Calu3 (cell line): Measurements from ENCODE around the gene VTA1. TPM values are rescaled to one million over a fixed set of nuclear protein-coding genes. Genes with fewer than 3 reads are reported as not detected.
"Not testable (repeated sequence)": the region's sequence is repeated elsewhere in the genome, so short reads cannot be mapped to it uniquely, and the experiment has no call there.

ENCODE experiments used
- BruUV-seq: library from RNA; stranded (reverse); fragments of 400-500 nt; replicated peaks from 2 replicates; lab custom pipeline; 2021; lab: Mats Ljungman, UMichigan
- CTCF ChIA-PET: fragments of 300-600 bp; sonication (Branson Sonifier 250); formaldehyde crosslinking; loops from one replicate; lab custom pipeline; 2022; ENCODE audit warnings: antibody characterized with exemption; lab: Charles Lee
- DNase-seq: peaks from one replicate; pipeline ENCODE4 v3.0.0; 2022
- H3K27ac Mint-ChIP-seq: one replicate; pipeline ENCODE4 v1.8.0; 2022; ENCODE audit warnings: mixed read lengths; ENCODE audit not compliant: unreplicated experiment
- H3K27me3 Mint-ChIP-seq: one replicate; pipeline ENCODE4 v1.8.0; 2022; ENCODE audit warnings: mixed read lengths; ENCODE audit not compliant: unreplicated experiment
- H3K36me3 Mint-ChIP-seq: one replicate; pipeline ENCODE4 v1.8.0; 2022; ENCODE audit warnings: mild to moderate bottlenecking, moderate library complexity, mixed read lengths; ENCODE audit not compliant: insufficient read depth, unreplicated experiment
- H3K4me1 Mint-ChIP-seq: one replicate; pipeline ENCODE4 v1.8.0; 2022; ENCODE audit warnings: mild to moderate bottlenecking, low read depth, mixed read lengths; ENCODE audit not compliant: unreplicated experiment
- H3K4me3 Mint-ChIP-seq: one replicate; pipeline ENCODE4 v1.8.0; 2022; ENCODE audit warnings: mild to moderate bottlenecking, low read depth, moderate library complexity, mixed read lengths; ENCODE audit not compliant: unreplicated experiment
- H3K9me3 Mint-ChIP-seq: one replicate; pipeline ENCODE4 v1.8.0; 2022; ENCODE audit warnings: low read depth, mixed read lengths; ENCODE audit not compliant: unreplicated experiment
- CTCF ChIP-seq: fragments of 200-600 bp; IDR thresholded peaks from one replicate; pipeline ENCODE4 v1.8.0; 2022; ENCODE audit warnings: antibody characterized with exemption; ENCODE audit not compliant: unreplicated experiment
- intact Hi-C: fragments of 100-400 bp; cut with micrococcal nuclease; formaldehyde crosslinking; loops from one replicate; pipeline ENCODE4 v1.10.0; 2022; ENCODE audit not compliant: unreplicated experiment
- total RNA-seq: library from RNA; stranded (reverse); gene quantifications from 2 replicates; pipeline ENCODE4 v1.2.3, GENCODE V29; 2022

The VTA1 gene
- total RNA-seq, 1 experiment from 2014 or later = 35.5 TPM

- H3K27me3 Mint-ChIP-seq, H3K27ac Mint-ChIP-seq, H3K36me3 Mint-ChIP-seq, BruUV-seq, H3K4me1 Mint-ChIP-seq, H3K9me3 Mint-ChIP-seq: not testable (repeated sequence)
- peak; percentile 48 for TF ChIP-seq CTCF
- intact Hi-C loops = loop anchor here (2.0 kb wide), 2 partner anchors 66 to 156 kb away; no protein-coding TSS in a partner anchor
- DNase-seq = peak; percentile 56
- CTCF ChIA-PET = interaction anchor here (0.6 to 1.1 kb wide), 6 partner anchors 10 to 143 kb away, joined by 3 to 8 read pairs (median 4); partner anchors contain the start of gene ADGRG6
- peak overlapping the region; percentile 26 for H3K4me3 Mint-ChIP-seq
Observed at GRCh38 chr6:142232206-142233044, 85.4 kb downstream of the VTA1 start.

- no TSS peak for BruUV-seq
- no peaks in the 10 kb centered on the region for H3K36me3 Mint-ChIP-seq
- H3K4me1 Mint-ChIP-seq = no peaks in the 10 kb centered on the region
- intact Hi-C loops = loop anchor here (2.0 kb wide), 2 partner anchors 65 to 155 kb away; no protein-coding TSS in a partner anchor
- H3K27me3 Mint-ChIP-seq = no peaks in the 10 kb centered on the region
- no peak overlapping the region for H3K27ac Mint-ChIP-seq
- no peak for TF ChIP-seq CTCF
- no peak overlapping the region for H3K4me3 Mint-ChIP-seq
- CTCF ChIA-PET = interaction anchor here (0.6 kb wide), 2 partner anchors 547 to 1639 kb away, joined by 3 to 7 read pairs; no protein-coding TSS in a partner anchor
- no peaks in the 10 kb centered on the region for H3K9me3 Mint-ChIP-seq
- DNase-seq = no peak
Observed at GRCh38 chr6:142233945-142234682, 87.1 kb downstream of the VTA1 start.

GRCh38 chr6:142235272-142235671, 88.2 kb downstream of the VTA1 start:
- Mint-ChIP-seq H3K4me3 (no peak overlapping the region), H3K4me1 (no peaks in the 10 kb centered on the region), H3K27ac (no peak overlapping the region), H3K9me3 (no peaks in the 10 kb centered on the region), H3K36me3 (no peaks in the 10 kb centered on the region), H3K27me3 (no peaks in the 10 kb centered on the region)
- TF ChIP-seq CTCF = no peak
- intact Hi-C loops = no loop called here
- no peak for DNase-seq
- CTCF ChIA-PET = no interaction called here
- no TSS peak for BruUV-seq

GRCh38 chr6:142235791-142236190, 88.7 kb downstream of the VTA1 start:
- H3K4me1 Mint-ChIP-seq = no peaks in the 10 kb centered on the region
- H3K36me3 Mint-ChIP-seq = no peaks in the 10 kb centered on the region
- no peak overlapping the region for H3K4me3 Mint-ChIP-seq
- no peak for DNase-seq
- no peak overlapping the region for H3K27ac Mint-ChIP-seq
- H3K9me3 Mint-ChIP-seq = no peaks in the 10 kb centered on the region
- H3K27me3 Mint-ChIP-seq = no peaks in the 10 kb centered on the region
- intact Hi-C loops = no loop called here
- BruUV-seq = no TSS peak
- TF ChIP-seq CTCF = no peak
- CTCF ChIA-PET = no interaction called here
